ENCODE results near the gene MXD3. TPM values are rescaled to one million over a fixed set of nuclear protein-coding genes. Genes with fewer than 3 reads are reported as not detected.
"Not testable (repeated sequence)": the region's sequence is repeated elsewhere in the genome, so short reads cannot be mapped to it uniquely, and the experiment has no call there.

Gene MXD3
- total RNA-seq, 2 donors from 2014 or later, result 1.6 to 1.8 TPM

DNA sequence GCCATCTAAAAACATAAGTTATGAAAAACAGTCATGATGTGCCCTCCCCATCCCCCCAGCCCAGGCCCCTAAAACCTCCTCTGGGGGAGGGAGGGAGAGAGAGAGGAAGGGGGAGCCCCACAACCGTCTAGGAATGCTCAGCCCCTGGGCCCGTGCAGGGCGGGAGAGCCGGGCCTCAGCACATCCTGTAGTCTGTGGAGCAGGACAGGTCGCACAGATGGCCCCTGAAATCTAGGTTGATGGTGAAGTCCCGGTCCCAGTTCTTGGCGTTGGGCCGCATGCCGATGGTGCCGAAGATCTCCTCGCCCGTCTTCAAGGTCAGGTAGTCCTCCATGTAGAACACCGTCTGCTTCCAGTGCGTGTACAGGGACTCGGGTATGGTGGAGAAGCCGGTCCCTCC is 46.3 kb downstream of the MXD3 start:
- no peaks in the 10 kb centered on the region for H3K27me3 ChIP-seq
- no peak overlapping the region for H3K4me3 ChIP-seq
- no peak overlapping the region for H3K27ac ChIP-seq
- H3K9me3 ChIP-seq, result no peaks in the 10 kb centered on the region
- DNase-seq (ENCODE audit: low spot score), result no peak
- no peaks in the 10 kb centered on the region for H3K4me1 ChIP-seq
- TF ChIP-seq, protein P1, sequence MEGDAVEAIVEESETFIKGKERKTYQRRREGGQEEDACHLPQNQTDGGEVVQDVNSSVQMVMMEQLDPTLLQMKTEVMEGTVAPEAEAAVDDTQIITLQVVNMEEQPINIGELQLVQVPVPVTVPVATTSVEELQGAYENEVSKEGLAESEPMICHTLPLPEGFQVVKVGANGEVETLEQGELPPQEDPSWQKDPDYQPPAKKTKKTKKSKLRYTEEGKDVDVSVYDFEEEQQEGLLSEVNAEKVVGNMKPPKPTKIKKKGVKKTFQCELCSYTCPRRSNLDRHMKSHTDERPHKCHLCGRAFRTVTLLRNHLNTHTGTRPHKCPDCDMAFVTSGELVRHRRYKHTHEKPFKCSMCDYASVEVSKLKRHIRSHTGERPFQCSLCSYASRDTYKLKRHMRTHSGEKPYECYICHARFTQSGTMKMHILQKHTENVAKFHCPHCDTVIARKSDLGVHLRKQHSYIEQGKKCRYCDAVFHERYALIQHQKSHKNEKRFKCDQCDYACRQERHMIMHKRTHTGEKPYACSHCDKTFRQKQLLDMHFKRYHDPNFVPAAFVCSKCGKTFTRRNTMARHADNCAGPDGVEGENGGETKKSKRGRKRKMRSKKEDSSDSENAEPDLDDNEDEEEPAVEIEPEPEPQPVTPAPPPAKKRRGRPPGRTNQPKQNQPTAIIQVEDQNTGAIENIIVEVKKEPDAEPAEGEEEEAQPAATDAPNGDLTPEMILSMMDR (IDR thresholded peaks at IDR 0.05), result no peak
- peaks cover 80% of the 10 kb centered on the region for H3K36me3 ChIP-seq

DNA sequence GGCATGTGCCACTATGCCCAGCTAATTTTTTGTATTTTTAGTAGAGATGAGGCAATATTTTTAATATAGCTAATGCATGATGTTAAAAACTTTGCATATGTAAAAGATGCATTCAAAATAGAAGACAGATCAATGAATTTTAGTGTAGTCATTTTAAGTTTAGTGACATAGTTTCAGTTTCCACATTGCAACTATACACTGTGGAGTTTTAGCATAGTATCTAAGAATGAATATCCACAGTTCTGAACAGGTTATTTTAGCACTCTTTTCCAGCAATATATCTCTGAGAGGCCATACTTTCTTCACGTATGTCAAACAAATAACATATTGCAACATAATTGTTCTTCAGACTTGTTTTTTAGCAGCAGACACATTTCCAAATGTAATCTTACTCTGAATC is 47.5 kb downstream of the MXD3 start:
- H3K9me3 ChIP-seq, result no peaks in the 10 kb centered on the region
- H3K27me3 ChIP-seq, result no peaks in the 10 kb centered on the region
- no peaks in the 10 kb centered on the region for H3K4me1 ChIP-seq
- peaks cover 80% of the 10 kb centered on the region for H3K36me3 ChIP-seq
- no peak for DNase-seq (ENCODE audit: low spot score)
- TF ChIP-seq, protein P1 (IDR thresholded peaks at IDR 0.05), result no peak
- no peak overlapping the region for H3K27ac ChIP-seq
- no peak overlapping the region for H3K4me3 ChIP-seq

DNA sequence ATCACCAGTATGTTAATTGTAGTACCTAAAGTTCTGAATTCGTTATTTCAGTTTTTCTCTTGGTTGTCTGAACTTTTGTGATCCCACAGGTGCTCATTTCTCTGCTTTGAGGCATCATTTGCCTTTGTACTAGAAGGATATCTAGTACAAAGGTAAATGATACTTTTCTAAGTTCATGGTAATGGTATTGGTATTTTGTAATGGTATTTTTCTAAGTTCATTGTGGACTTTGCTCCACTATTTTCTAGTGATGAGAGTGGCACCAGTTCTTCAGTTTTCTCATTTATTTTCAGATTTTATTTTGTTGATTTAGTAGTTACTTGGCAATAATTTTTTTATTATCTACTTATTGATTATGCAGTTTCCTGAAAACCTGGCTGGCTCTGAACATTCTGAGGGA is 50.2 kb downstream of the MXD3 start:
- H3K4me3 ChIP-seq, result no peak overlapping the region
- no peak overlapping the region for H3K27ac ChIP-seq
- DNase-seq (ENCODE audit: low spot score), result no peak
- no peaks in the 10 kb centered on the region for H3K9me3 ChIP-seq
- no peaks in the 10 kb centered on the region for H3K27me3 ChIP-seq
- TF ChIP-seq, protein P1 (IDR thresholded peaks at IDR 0.05), result no peak
- peaks cover 82% of the 10 kb centered on the region for H3K36me3 ChIP-seq
- H3K4me1 ChIP-seq, result no peaks in the 10 kb centered on the region

DNA sequence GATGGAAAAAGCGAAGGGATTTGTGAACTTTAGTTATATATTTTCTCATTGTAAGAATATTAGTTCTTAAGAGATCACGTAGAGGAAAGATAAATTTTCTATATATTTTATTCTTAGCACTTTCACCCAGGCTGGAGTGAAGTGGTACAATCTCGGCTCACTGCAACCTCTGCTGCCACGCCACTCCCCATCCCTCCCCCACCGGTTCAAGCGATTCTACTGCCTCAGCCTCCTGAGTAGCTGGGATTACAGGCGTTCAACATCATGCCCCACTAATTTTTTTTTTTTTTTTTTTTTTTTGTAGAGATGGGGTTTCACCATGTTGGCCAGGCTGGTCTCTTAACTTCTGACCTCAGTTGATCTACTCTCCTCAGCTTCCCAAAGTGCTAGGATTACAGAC is 50.7 kb downstream of the MXD3 start:
- peaks cover 82% of the 10 kb centered on the region for H3K36me3 ChIP-seq
- no peak for DNase-seq (ENCODE audit: low spot score)
- H3K27me3 ChIP-seq, result no peaks in the 10 kb centered on the region
- no peaks in the 10 kb centered on the region for H3K9me3 ChIP-seq
- TF ChIP-seq, protein P1 (IDR thresholded peaks at IDR 0.05), result no peak
- H3K4me1 ChIP-seq, result no peaks in the 10 kb centered on the region
- H3K27ac ChIP-seq, result no peak overlapping the region
- H3K4me3 ChIP-seq, result no peak overlapping the region

DNA sequence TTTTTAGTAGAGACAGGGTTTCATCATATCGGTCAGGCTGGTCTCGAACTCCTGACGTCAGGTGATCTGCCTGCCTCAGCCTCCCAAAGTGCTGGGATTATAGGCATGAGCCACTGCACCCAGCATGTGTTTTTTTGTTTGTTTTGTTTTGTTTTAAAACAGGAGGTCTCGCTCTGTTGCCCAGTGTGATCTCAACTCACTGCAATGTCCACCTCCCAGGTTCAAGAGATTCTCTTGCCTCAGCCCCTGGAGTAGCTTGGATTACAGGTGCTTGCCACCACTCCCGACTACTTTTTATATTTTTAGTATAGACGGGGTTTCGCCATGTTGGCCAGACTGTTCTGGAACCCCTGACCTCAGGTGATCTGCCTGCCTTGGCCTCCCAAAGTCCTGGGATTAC is 53.0 kb downstream of the MXD3 start:
- not testable (repeated sequence) for H3K27me3 ChIP-seq; H3K4me1 ChIP-seq; DNase-seq (ENCODE audit: low spot score); H3K4me3 ChIP-seq; H3K27ac ChIP-seq; H3K9me3 ChIP-seq
- peaks cover 80% of the 10 kb centered on the region for H3K36me3 ChIP-seq

Other genes starting within 250 kb of the MXD3 start
- 1 to 10 TPM in 1 of 2 donors, under 1 TPM in 1; 0.48 to 1.5 TPM for gene FGFR4, start 225.0 kb downstream of the MXD3 start, total RNA-seq
- 10 to 100 TPM; 25.4 to 26.7 TPM for gene NSD1, start 178.1 kb downstream of the MXD3 start, total RNA-seq
- gene RAB24, start 8.2 kb downstream of the MXD3 start, total RNA-seq, result 10 to 100 TPM; 14.8 to 14.9 TPM
- gene PRELID1, start 8.1 kb downstream of the MXD3 start, total RNA-seq, result 10 to 100 TPM; 26.7 to 44.3 TPM
- gene LMAN2, start 39.8 kb upstream of the MXD3 start, total RNA-seq, result 100 to 1,000 TPM; 128 to 134 TPM
- gene RGS14, start 46.0 kb upstream of the MXD3 start, total RNA-seq, result 1 to 10 TPM; 3.1 to 6.8 TPM
- not detected for gene SLC34A1, start 72.5 kb upstream of the MXD3 start, total RNA-seq
- gene PFN3, start 88.8 kb upstream of the MXD3 start, total RNA-seq, result not detected
- under 1 TPM in 1 of 2 donors, not detected in 1; 0.43 TPM for gene F12, start 97.7 kb upstream of the MXD3 start, total RNA-seq
- 10 to 100 TPM in 1 of 2 donors, 1 to 10 TPM in 1; 9.9 to 14.1 TPM for gene GRK6, start 114.8 kb upstream of the MXD3 start, total RNA-seq
- gene PRR7, start 134.9 kb upstream of the MXD3 start, total RNA-seq, result 1 to 10 TPM in 1 of 2 donors, under 1 TPM in 1; 0.90 to 1.1 TPM
- gene DBN1, start 161.7 kb upstream of the MXD3 start, total RNA-seq, result 10 to 100 TPM; 25.0 to 47.2 TPM
- 10 to 100 TPM; 45.8 to 56.0 TPM for gene PDLIM7, start 185.7 kb upstream of the MXD3 start, total RNA-seq
- 1 to 10 TPM; 1.6 to 2.6 TPM for gene DOK3, start 197.9 kb upstream of the MXD3 start, total RNA-seq
- 10 to 100 TPM; 40.9 to 45.5 TPM for gene DDX41, start 205.1 kb upstream of the MXD3 start, total RNA-seq
- 10 to 100 TPM in 1 of 2 donors, 1 to 10 TPM in 1; 9.8 to 20.7 TPM for gene FAM193B, start 242.7 kb upstream of the MXD3 start, total RNA-seq

Data from right atrium auricular region (tissue), 2 donors.